DMS53 treated with DMSO at 0.1 percent for 48 hours (cell line): Measurements from ENCODE around the gene EOLA2.
A peak's percentile ranks its signal among the peaks of the same experiment; 100 is the strongest.
"Not testable (repeated sequence)": the region's sequence is repeated elsewhere in the genome, so short reads cannot be mapped to it uniquely, and the experiment has no call there.

Experiments used
- DNase-seq: peaks from one replicate; lab custom pipeline; 2025; ENCODE audit not compliant: unreplicated experiment; lab: John Stamatoyannopoulos, UW

Gene EOLA2

DNA sequence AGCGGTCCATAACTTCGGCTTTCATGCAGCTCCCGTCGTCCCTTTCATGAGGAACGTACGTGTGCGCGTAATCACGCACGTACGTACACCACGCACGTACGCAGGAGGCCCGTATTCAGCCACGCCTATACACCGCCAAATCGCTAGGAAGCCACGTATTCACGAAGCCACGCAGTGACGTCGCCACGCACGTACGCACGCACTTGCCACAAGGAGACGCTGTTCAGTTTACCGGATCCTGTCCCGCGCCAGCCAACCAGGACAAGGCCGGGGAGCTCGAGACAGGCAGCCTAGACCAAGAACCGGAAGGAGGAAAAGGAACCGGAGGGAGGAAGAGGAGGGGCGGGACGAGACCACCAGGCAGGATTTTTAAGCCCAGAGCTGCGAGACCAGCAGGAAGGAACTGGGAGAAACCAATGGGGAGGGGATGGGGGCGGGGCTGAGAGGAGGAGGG, at the start of gene EOLA2:
Gene EOLA2, minus strand, starts transcription at position 65 of the 454 bp plus-strand sequence. CDS start 4,617 bp downstream, outside the sequence.
- DNase-seq, result peak; percentile 92

GRCh38 chrX:149987613-149988012, 49.3 kb upstream of the EOLA2 start:
- no peak for DNase-seq

DNA sequence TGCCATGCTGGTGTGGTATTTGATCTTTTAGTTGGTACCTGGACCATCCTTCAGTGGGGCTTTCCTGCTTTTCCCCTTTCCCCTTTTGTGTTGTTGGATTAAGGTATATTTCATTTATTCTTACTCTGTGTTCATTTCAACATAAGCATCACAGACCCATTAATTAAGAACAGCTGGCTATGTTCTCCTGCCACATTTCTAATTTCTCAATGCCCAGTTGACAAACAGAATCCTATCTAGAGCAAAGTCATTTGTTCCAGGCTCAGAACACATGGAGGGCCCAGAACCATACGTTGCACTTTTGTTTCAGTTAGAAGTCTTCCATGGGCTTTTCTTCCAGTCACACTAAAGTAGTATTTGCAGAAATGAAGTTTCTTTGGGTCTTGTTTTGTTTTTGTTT, 46.1 kb upstream of the EOLA2 start:
- DNase-seq, result no peak

DNA sequence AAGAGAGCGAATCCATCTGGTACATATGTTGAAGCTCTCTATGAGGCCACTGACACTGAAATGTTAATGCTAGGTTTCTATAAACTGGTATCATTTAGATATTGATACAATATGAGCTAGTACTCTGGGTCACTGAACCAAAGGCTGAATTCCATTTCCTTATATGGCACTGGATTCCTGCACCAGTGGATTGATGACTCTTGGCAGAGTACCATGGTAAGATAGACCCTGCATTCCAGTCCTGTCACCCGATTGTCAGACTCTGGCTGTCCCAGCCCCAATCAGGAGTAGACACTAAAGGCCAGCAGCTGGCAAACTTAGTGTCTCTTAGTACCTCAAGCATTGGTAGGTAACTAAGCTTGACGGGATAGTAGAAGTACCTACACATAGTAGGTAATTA, 44.0 kb upstream of the EOLA2 start:
- no peak for DNase-seq

DNA sequence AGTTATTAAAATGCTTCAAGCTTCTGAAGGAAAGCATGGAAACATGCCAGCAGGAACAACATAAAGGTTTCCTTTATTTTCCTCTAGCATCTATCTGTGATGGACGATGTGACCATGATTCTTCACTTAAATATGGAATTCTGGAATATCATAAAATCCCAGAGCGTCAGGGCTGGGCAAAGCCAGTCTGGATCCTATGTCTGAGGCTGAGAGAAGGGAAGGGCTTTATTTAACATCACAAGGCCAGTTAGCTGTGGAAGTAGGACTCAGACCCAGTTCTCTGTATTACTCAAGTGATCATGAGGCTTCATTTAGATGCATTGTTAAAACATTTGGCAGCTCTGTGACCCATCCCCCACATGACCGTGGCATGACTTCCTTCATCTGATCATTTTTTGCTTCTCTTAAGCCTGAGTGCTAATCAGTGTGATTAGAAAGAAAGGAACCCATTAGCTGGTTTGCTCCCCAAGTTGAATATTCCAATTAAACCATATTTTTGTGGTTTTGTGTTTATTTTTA, 40.9 kb upstream of the EOLA2 start:
- DNase-seq, result no peak

- peak; percentile 36 for DNase-seq
These were observed 24.8 kb upstream of the EOLA2 start for GRCh38 chrX:149962859-149963757.

- no peak for DNase-seq
These were observed 23.7 kb upstream of the EOLA2 start for GRCh38 chrX:149962010-149962409.

DNA sequence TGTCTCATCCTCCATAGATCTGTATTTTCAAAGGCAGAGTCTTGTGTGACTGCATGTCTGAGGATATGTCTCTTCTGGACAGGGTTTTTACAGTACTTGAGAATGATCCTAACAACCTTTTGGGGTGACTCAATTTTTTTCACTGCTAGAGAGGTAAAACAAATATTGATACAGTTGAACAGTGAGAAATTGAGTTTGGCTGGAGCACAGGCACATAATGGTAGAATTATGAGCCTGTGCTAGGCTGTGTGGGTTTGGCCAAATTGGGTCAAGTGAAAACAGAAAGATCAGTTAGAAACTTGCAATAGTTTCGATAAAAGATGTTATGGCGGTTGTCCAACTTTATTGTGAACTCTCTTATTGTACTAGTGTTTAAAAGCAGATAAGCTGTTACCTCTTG, 23.3 kb upstream of the EOLA2 start:
- no peak for DNase-seq

GRCh38 chrX:149950681-149951080, 12.4 kb upstream of the EOLA2 start:
- DNase-seq, result peak; percentile 11

DNA sequence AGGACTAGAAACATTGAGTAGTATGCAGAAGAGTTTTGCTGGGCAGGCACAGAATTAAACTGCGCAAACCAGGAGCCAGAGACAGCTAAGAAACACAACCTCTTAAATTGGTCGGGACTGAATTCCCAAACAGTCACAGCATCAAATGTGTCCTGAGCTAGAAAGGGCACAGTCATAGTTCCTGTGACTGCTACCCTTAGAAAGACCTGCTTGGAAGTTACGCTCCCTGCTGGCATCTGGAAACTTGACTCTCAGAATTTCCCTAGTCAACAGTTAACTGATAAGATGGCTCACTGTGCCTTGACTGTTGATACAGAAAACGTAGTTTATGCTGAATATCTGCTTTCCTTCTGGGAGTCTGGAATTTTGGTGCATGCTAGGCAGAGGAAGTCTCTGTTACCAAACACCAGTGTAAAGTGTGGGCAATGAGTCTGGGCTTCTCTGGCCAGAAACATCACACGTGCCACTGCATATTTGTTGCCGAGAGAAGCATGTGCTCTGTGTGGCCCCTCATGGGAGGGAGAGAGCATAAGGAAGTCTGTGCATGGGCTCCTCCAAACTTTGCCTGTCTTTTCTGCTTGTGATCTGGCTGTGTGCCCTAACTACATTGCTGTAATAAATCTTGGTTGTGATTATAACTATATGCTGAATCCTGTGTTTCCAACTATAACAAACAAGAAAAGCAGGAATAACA, 11.6 kb upstream of the EOLA2 start:
- DNase-seq, result no peak

DNA sequence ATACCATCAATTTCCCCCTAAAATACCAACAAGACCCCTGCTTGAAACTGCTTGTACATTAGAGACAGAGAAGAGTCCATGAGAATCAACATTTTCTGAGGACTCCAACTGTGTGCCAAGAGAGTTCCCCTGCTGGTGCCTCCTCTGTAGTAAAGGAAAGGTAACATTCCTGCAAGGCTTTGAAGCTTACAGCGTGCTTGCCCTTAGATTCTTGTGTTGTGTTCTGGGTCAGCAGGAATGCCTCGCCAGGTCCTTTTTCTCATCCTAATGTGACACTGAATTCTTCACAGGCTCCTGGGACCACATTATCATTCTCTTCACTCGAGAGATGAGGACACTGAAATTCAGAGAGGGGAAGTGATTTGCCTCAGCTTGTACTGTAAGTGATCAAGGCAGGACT, 9.7 kb upstream of the EOLA2 start:
- DNase-seq, result no peak

- not testable (repeated sequence) for DNase-seq
These were observed 8.6 kb upstream of the EOLA2 start for GRCh38 chrX:149946932-149947331.

DNA sequence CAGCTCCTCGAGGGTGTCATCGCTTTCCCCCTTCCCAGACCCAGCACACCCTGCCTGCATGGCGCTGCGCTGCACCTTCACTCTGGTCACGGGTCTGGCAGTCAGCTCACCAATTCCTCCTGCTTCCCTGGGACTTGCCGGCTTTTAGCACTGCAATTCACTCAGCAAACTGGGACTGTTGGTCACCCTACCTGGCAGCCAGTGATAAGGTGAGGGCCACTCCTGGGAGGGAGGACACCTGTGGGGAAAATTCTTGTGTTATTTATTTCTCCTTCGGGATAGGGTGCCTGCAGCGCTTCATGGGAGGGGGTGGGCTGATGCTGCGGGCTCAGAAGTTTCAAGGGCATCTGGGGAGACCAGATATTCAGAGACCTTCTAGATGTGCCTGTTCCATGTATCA, 7.5 kb upstream of the EOLA2 start:
- DNase-seq, result not testable (repeated sequence)

- DNase-seq, result not testable (repeated sequence)
These were observed 6.9 kb upstream of the EOLA2 start for GRCh38 chrX:149945087-149945670.

DNA sequence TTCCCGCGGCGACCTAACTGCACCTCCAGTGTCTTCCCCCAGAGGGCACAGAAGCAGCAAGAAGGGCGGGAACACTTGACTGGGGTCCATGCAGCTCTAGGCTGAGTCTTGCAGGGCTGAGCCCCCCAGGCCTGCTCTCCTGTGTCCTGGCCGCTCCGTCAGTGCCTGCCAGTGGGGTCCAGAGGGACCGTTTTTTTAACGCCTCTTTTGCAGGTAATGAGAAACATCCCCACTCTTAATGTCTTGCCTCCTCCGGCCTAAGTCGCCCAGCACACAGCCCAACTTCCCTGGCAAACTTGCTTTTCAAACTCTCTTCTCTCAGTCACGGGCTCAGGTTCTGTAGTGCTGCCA, 2.4 kb upstream of the EOLA2 start:
- not testable (repeated sequence) for DNase-seq

GRCh38 chrX:149939905-149940673, 1.8 kb upstream of the EOLA2 start:
- peak; percentile 83 for DNase-seq

GRCh38 chrX:149939655-149939904, 1.3 kb upstream of the EOLA2 start:
- no peak for DNase-seq

- peak; percentile 59 for DNase-seq
These were observed 777 bp upstream of the EOLA2 start for GRCh38 chrX:149938881-149939654.

DNA sequence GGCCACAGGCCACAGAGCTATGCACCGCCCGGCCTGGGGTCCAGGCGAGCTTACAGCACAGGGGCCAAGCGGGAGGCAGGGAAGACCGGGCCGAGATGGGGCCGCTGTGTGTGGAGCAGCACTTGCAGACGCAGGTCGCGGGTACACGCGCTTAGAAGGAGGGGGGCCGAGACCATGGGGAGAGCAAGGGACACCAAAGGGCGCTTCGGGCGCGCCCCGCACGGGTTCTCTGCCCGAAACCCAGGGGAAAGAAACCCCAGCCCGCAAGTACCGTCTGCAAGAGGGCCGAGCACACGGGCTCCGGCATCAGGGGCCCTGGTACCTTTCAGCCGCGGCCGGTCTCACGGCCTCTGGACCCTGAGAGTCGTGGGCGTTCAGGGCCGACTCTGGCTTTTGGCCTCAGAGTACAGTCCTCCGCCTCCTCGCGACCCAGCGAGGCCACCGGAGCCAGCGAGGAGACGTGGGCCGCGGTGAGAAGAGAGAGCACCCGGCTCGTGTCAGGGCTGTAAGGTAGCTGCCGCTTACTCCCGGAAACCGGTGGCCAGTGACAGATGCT, 342 bp downstream of the EOLA2 start:
- DNase-seq, result no peak

DNA sequence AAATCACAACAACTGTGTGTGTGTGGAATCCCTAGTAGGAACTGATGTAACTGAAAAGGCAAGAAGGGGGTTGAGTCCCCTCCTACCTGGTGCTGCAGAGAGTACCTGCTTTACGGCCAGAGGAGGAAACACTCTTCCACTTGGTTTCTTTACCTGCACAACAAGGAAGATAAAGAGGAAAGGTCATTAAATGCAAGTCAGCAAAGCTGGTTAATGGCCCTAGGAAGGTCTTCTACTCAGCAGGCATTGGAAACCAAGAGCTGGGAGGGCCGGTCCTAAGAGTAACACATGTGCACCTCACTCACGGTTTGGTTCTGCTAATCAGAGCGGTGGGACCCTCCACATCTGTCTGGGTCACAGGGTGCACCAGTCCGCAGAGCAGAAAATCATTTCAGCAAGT, 963 bp downstream of the EOLA2 start:
- not testable (repeated sequence) for DNase-seq
